ENCODE data around the gene SPRED2.

DNA sequence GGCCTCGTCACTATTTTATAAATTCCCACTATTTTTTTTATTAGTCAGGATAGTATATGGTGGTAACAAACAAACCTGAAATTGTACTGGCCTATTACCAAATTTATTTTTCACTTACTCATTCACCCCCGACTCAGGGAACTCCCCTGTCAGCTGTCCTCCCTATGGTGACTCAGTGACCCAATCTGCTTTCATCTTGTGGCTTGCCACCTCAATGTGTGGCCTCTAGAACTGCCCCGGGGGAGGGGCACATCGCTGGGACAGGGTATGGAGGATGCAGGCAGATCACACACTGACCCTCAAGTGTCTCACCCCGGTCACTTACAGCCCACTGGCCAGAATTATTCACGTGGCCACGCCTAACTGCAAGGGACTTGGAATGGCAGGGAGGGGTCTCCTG is 133.2 kb downstream of the SPRED2 start:
- TF ChIP-seq, protein P1, sequence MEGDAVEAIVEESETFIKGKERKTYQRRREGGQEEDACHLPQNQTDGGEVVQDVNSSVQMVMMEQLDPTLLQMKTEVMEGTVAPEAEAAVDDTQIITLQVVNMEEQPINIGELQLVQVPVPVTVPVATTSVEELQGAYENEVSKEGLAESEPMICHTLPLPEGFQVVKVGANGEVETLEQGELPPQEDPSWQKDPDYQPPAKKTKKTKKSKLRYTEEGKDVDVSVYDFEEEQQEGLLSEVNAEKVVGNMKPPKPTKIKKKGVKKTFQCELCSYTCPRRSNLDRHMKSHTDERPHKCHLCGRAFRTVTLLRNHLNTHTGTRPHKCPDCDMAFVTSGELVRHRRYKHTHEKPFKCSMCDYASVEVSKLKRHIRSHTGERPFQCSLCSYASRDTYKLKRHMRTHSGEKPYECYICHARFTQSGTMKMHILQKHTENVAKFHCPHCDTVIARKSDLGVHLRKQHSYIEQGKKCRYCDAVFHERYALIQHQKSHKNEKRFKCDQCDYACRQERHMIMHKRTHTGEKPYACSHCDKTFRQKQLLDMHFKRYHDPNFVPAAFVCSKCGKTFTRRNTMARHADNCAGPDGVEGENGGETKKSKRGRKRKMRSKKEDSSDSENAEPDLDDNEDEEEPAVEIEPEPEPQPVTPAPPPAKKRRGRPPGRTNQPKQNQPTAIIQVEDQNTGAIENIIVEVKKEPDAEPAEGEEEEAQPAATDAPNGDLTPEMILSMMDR (IDR thresholded peaks at IDR 0.05), result no peak
- no peak for TF ChIP-seq POLR2A (IDR thresholded peaks at IDR 0.05)
- no peak for TF ChIP-seq EP300 (IDR thresholded peaks at IDR 0.05)
- no peak for TF ChIP-seq POLR2AphosphoS5 (IDR thresholded peaks at IDR 0.05)

Data from stomach (tissue), 4 donors.